Endothelial cell of umbilical vein (primary cell): Measurements from ENCODE around the gene HNRNPM. TPM values are rescaled to one million over a fixed set of nuclear protein-coding genes. Genes with fewer than 3 reads are reported as not detected.

ENCODE experiments used
- BruUV-seq: library from RNA; stranded (reverse); fragments of 400-500 nt; replicated peaks from 2 replicates; lab custom pipeline; 2021; lab: Mats Ljungman, UMichigan
- CTCF ChIA-PET: fragments of 300-600, 350-600 bp; sonication (Branson Sonifier 250); formaldehyde crosslinking; loops from one replicate; lab custom pipeline; 2021; ENCODE audit warnings: antibody characterized with exemption, inconsistent platforms; lab: Charles Lee
- POLR2A ChIA-PET: fragments of 300-600, 350-600 bp; sonication (Branson Sonifier 250); formaldehyde crosslinking; loops from one replicate; lab custom pipeline; 2021; ENCODE audit warnings: antibody characterized with exemption, inconsistent platforms; lab: Charles Lee
- DNase-seq: peaks from one replicate; pipeline ENCODE4 v3.0.0-alpha.2; 2011; ENCODE audit warnings: low read depth, low spot score
- FAIRE-seq: peaks from 2 replicates; lab custom pipeline; 2011; peaks lifted over from hg19 to GRCh38; lab: Jason Lieb, UNC
- H2AFZ ChIP-seq: 2 replicates; pipeline ENCODE4 v1.6.0; 2012; ENCODE audit warnings: low read depth, low read length, control low read depth, inconsistent platforms
- H3K27ac ChIP-seq: 2 replicates; pipeline ENCODE4 v1.5.1; 2011; ENCODE audit warnings: low read depth, mild to moderate bottlenecking, control low read depth, low read length, moderate library complexity; ENCODE audit not compliant: insufficient read depth
- H3K27me3 ChIP-seq, 2 experiments: 2 replicates each; pipeline versions ENCODE4 v1.6.0 to v1.6.1; 2011; ENCODE audit warnings: low read length in 2 of 2, mixed read lengths in 1 of 2; ENCODE audit not compliant: control insufficient read depth in 2 of 2, insufficient read depth in 2 of 2
- H3K36me3 ChIP-seq, 2 experiments: 2 replicates in 1 of 2; 3 replicates in 1 of 2; pipeline ENCODE4 v1.5.1; 2011; ENCODE audit warnings: low read length in 2 of 2, mild to moderate bottlenecking in 1 of 2, moderate library complexity in 1 of 2; ENCODE audit not compliant: control insufficient read depth in 2 of 2, insufficient read depth in 2 of 2; ENCODE audit errors: extremely low read depth in 1 of 2
- H3K4me1 ChIP-seq: 3 replicates; pipeline ENCODE4 v1.5.1; 2011; ENCODE audit warnings: mild to moderate bottlenecking, low read length; ENCODE audit not compliant: control insufficient read depth, insufficient read depth; ENCODE audit errors: extremely low read depth
- H3K4me2 ChIP-seq: 2 replicates; pipeline ENCODE4 v1.6.1; 2011; ENCODE audit warnings: low read length, control low read depth, mixed read lengths; ENCODE audit not compliant: insufficient read depth
- H3K4me3 ChIP-seq, 3 experiments: fragments of 200-600 bp in 1 of 3; sonication (generic), shearing (Covaris generic) in 1 of 3; replicated peaks in 1 of 3; 2 replicates each; pipeline ENCODE4 v1.5.1; 2011 to 2016; ENCODE audit warnings: control low read depth in 3 of 3, low read length in 3 of 3, mild to moderate bottlenecking in 2 of 3, inconsistent platforms in 1 of 3, low read depth in 1 of 3, moderate library complexity in 1 of 3; ENCODE audit not compliant: insufficient read depth in 1 of 3
- H3K79me2 ChIP-seq: 2 replicates; pipeline ENCODE4 v1.6.0; 2012; ENCODE audit warnings: low read length, inconsistent platforms; ENCODE audit not compliant: control insufficient read depth, insufficient read depth
- H3K9ac ChIP-seq: replicated peaks from 2 replicates; pipeline ENCODE3; 2011; ENCODE audit warnings: low read length, control low read depth; ENCODE audit not compliant: insufficient read depth; ENCODE audit errors: extremely low read depth
- H3K9me1 ChIP-seq: replicated peaks from 3 replicates; pipeline ENCODE4 v1.6.0; 2011; ENCODE audit warnings: mild to moderate bottlenecking, low read length; ENCODE audit not compliant: control insufficient read depth, insufficient read depth; ENCODE audit errors: extremely low read depth
- H3K9me3 ChIP-seq: replicated peaks from 2 replicates; pipeline ENCODE4 v1.5.1; 2012; ENCODE audit warnings: low read length, inconsistent platforms; ENCODE audit not compliant: control insufficient read depth, insufficient read depth
- H4K20me1 ChIP-seq: replicated peaks from 2 replicates; pipeline ENCODE3; 2011; ENCODE audit warnings: mild to moderate bottlenecking, low read length; ENCODE audit not compliant: control insufficient read depth, insufficient read depth; ENCODE audit errors: extremely low read depth
- FOS ChIP-seq: IDR thresholded peaks from 2 replicates; pipeline ENCODE4 v1.6.1; 2011; ENCODE audit warnings: mild to moderate bottlenecking, low read length, moderate library complexity, borderline replicate concordance; ENCODE audit not compliant: insufficient read depth
- GATA2 ChIP-seq: IDR thresholded peaks from 2 replicates; pipeline ENCODE4 v1.7.0; 2011; ENCODE audit warnings: low read depth, mild to moderate bottlenecking, moderate library complexity, mixed read lengths, low read length; ENCODE audit not compliant: insufficient read length, insufficient read depth
- JUN ChIP-seq: IDR thresholded peaks from 2 replicates; pipeline ENCODE4 v1.6.1; 2011; ENCODE audit warnings: borderline replicate concordance, low read depth; ENCODE audit not compliant: insufficient read length, insufficient read depth
- POLR2A ChIP-seq: IDR thresholded peaks from 2 replicates; pipeline ENCODE4 v1.6.1; 2012; ENCODE audit warnings: low read depth, mild to moderate bottlenecking, control low read depth, low read length
- POLR2AphosphoS5 ChIP-seq: IDR thresholded peaks from 2 replicates; pipeline ENCODE4 v1.6.1; 2012; ENCODE audit warnings: low read depth, mild to moderate bottlenecking, control low read depth, low read length, moderate library complexity; ENCODE audit not compliant: insufficient read depth
- dilution Hi-C: fragments of 300-500 bp; cut with MboI; formaldehyde crosslinking; loops from one replicate; pipeline ENCODE4 v1.15.0; 2019; ENCODE audit warnings: low sequenced_read_pairs; ENCODE audit not compliant: extremely low pct_ligation_motif_present
- intact Hi-C: fragments of 100-400 bp; cut with micrococcal nuclease; formaldehyde crosslinking; loops from one replicate; pipeline ENCODE4 v1.10.0; 2022
- polyA plus RNA-seq, 4 experiments: library from polyadenylated mRNA; depleted of rRNA in 3 of 4; stranded (reverse) in 3 of 4; unstranded in 1 of 4; fragments of >200 nt; gene quantifications; 2 replicates each; pipeline versions ENCODE4 v1.2.1 to v1.2.3, GENCODE V29; 2011 to 2012; ENCODE audit warnings: missing spikeins in 1 of 4
- total RNA-seq: library from RNA; stranded (reverse); gene quantifications from 2 replicates; pipeline ENCODE4 v1.2.3, GENCODE V29; 2021

Gene HNRNPM
- total and polyA plus RNA-seq, 2 donors (not counting 3 experiments of a cell fraction or from before 2014, with no cell fraction given), result 244 to 301 TPM

- DNase-seq (no peak), FAIRE-seq (no peak)
- Histone ChIP-seq H3K36me3 (peaks cover 37 to 69% of the 10 kb centered on the region in 2 experiments), H3K27me3 (no peaks in the 10 kb centered on the region), H3K4me1 (no peaks in the 10 kb centered on the region), H3K79me2 (peaks cover 28% of the 10 kb centered on the region), H3K9ac (no peak overlapping the region), H3K4me2 (no peak overlapping the region), H4K20me1 (peaks cover 2% of the 10 kb centered on the region), H3K9me1 (no peaks in the 10 kb centered on the region), H3K4me3 (no peak overlapping the region), H3K9me3 (no peaks in the 10 kb centered on the region), H3K27ac (no peak overlapping the region), H2AFZ (no peak overlapping the region)
- TF ChIP-seq JUN (no peak), POLR2AphosphoS5 (no peak), GATA2 (no peak), FOS (no peak), POLR2A (no peak)
- BruUV-seq, result no TSS peak
- dilution Hi-C loops, result no loop called here
- POLR2A ChIA-PET, result no interaction called here
- intact Hi-C loops, result no loop called here
- CTCF ChIA-PET, result interaction anchor here (2.2 to 2.4 kb wide), 2 partner anchors 21 to 130 kb away, joined by 7 read pairs; no protein-coding TSS in a partner anchor
Observed at GRCh38 chr19:8484331-8484894, 39.6 kb downstream of the HNRNPM start.

- Histone ChIP-seq H3K4me2 (no peak overlapping the region), H3K27me3 (no peaks in the 10 kb centered on the region), H3K4me1 (no peaks in the 10 kb centered on the region), H3K9ac (no peak overlapping the region), H4K20me1 (peaks cover 2% of the 10 kb centered on the region), H3K79me2 (peaks cover 22% of the 10 kb centered on the region), H2AFZ (no peak overlapping the region), H3K36me3 (peaks cover 37 to 67% of the 10 kb centered on the region in 2 experiments), H3K4me3 (no peak overlapping the region), H3K27ac (no peak overlapping the region), H3K9me1 (no peaks in the 10 kb centered on the region), H3K9me3 (no peaks in the 10 kb centered on the region)
- TF ChIP-seq FOS, result no peak
- no peak for FAIRE-seq
- BruUV-seq, result TSS peak; percentile 42
- dilution Hi-C loops (no loop called here), intact Hi-C loops (no loop called here)
- POLR2A ChIA-PET, result no interaction called here
- no peak for DNase-seq
- CTCF ChIA-PET, result no interaction called here
Observed at GRCh38 chr19:8485561-8486371, 41.0 kb downstream of the HNRNPM start.
